ENCODE data around the gene MOB1A. TPM values are rescaled to one million over a fixed set of nuclear protein-coding genes. Genes with fewer than 3 reads are reported as not detected.

MOB1A gene
- total RNA-seq, 1 experiment from 2014 or later = 88.2 TPM

DNA sequence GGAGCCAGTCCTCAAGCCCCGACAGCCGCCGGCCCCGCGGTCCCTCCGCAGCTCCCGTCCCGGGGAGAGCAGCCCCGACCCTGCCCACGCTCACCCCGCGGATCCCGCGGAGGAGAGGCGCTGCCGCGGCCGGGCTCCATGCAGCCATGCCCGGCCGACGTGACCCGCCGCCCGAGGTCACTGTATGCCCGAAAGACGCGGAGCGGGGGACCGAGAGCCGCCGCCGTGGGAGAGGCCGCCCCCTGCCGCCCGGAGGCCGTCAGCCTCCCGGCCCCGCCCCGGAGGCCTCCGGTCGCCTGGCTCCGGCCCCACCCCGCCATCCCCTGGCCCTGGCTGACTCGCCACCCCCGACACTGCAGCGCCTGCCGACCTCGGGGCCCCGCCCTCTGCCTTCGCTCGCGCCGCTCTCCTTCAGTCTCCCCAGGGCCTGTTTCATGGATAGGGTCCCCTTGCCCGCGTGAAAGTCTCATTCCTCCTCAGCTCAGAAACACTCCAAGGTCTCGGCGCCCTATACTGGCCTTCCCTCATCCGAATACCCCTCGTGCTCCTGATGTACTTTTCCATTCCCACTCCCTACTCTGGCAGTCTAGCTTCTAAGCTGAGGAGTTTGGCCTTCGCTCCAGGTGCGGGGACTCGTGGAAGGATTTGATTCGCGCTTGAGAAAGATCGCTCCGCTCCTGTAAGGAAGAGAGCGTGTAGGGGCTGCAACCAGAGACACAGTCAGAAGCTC lies 30.8 kb downstream of the MOB1A start, which contains the start of gene BOLA3 (continued):
- TF ChIP-seq, protein P1, sequence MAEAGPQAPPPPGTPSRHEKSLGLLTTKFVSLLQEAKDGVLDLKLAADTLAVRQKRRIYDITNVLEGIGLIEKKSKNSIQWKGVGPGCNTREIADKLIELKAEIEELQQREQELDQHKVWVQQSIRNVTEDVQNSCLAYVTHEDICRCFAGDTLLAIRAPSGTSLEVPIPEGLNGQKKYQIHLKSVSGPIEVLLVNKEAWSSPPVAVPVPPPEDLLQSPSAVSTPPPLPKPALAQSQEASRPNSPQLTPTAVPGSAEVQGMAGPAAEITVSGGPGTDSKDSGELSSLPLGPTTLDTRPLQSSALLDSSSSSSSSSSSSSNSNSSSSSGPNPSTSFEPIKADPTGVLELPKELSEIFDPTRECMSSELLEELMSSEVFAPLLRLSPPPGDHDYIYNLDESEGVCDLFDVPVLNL (CRISPR knock-in tag; IDR thresholded peaks at IDR 0.05; ENCODE audit: borderline replicate concordance, low read depth) = 0 out of 2 replicates have a peak, but pooled peaks have one; percentile 59

DNA sequence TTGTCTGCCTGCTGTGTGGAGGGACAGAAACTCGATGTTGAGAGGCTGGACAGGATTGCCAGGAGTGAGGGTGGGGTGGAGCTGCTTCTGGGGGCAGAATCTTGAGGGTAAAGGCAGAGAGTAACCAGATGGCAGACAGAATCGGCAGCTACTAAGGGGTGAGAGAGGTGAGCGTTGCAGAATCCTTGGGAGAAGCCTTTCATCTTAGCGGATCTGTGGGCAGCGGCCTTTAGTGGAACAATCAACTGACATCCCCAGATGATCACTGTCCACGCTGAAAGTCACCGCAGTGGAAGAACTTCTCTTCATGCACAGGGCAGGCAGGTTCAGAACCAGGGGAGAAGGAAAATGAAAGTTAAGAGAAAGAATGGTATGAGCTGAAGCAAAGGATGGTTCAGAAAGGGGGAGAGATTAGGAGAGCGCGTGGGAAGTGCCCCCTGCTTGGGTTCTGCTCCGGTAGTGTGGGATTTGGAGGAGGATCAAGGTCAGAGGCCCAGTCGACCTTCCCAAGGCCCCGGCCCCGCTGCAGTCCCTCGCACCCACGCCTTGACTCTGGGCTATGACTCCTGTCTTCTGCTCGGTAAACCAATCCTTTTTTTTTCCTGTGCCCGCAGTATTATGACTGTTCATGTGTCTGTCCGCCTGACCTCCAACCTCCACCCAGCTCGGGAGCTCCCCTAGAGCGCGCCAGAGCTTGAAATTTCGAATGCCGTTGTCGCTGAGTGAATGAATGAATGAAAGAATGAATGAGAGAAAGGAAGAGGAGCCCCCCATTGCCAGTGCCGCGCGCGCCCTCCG lies 31.6 kb downstream of the MOB1A start:
- no peak overlapping the region for H3K4me3 Mint-ChIP-seq
- H3K9me3 Mint-ChIP-seq = no peaks in the 10 kb centered on the region
- no peaks in the 10 kb centered on the region for H3K27me3 Mint-ChIP-seq (ENCODE audit: low read depth)
- ATAC-seq (no peak; the same call in 1 of the 2 replicates), DNase-seq (ENCODE audit: low spot score) (no peak)
- TF ChIP-seq CBFB (CRISPR knock-in tag; IDR thresholded peaks at IDR 0.05; ENCODE audit: low read depth) (0 out of 2 replicates have a peak, but pooled peaks have one; percentile 31), ZNF396 (CRISPR knock-in tag; IDR thresholded peaks at IDR 0.05; ENCODE audit: borderline replicate concordance) (no peak), ZNF671 (CRISPR knock-in tag; IDR thresholded peaks at IDR 0.05) (no peak)
- CTCF ChIA-PET = interaction anchor here (0.5 to 3.4 kb wide), 18 partner anchors 8 to 319 kb away, joined by 3 to 29 read pairs (median 4); partner anchors contain the start of genes MOB1A, MTHFD2 and STAMBP
- no peak overlapping the region for H3K27ac Mint-ChIP-seq
- peaks cover 9% of the 10 kb centered on the region; the same call in 1 of the 2 replicates for H3K4me1 Mint-ChIP-seq
- POLR2A ChIA-PET = interaction anchor here (1.5 kb wide), 1 partner anchor 31 kb away, joined by 3 read pairs; the partner anchor contains the start of gene MOB1A
- H3K36me3 Mint-ChIP-seq = peaks cover 13% of the 10 kb centered on the region

DNA sequence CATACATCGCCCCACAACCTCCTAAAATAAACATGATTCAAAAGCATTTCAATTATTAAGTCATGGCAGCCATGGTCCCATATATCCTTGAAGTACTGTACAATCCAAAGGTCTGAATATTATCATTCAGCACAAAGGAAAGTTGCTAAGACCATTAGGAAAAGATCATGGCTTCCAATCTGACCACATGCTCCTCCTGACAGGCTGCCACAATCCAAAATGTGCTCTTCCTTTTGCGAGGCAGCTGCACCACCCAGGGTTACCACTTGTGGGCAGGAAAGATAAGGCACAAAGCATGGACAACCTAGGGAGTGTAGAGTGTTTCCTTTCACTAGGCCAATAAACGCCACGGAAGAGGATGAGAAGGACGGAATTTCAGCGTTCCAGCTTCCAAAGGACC lies 36.3 kb downstream of the MOB1A start:
- peaks cover 17% of the 10 kb centered on the region for H3K36me3 Mint-ChIP-seq
- ChIA-PET CTCF (interaction anchor here (0.6 to 1.7 kb wide), 9 partner anchors 9 to 235 kb away, joined by 3 to 9 read pairs (median 3); partner anchors contain the start of gene MOB1A), POLR2A (no interaction called here)
- H3K27ac Mint-ChIP-seq = no peak overlapping the region
- H3K4me1 Mint-ChIP-seq = no peaks in the 10 kb centered on the region; the same call in 1 of the 2 replicates
- ATAC-seq = peak; percentile 78
- no peaks in the 10 kb centered on the region for H3K27me3 Mint-ChIP-seq (ENCODE audit: low read depth)
- DNase-seq (ENCODE audit: low spot score) = no peak
- no peaks in the 10 kb centered on the region for H3K9me3 Mint-ChIP-seq
- no peak overlapping the region for H3K4me3 Mint-ChIP-seq
- TF ChIP-seq FOXJ3 (CRISPR knock-in tag; IDR thresholded peaks at IDR 0.05; ENCODE audit: borderline replicate concordance) (no peak), ZNF219 (CRISPR knock-in tag; IDR thresholded peaks at IDR 0.05; ENCODE audit: borderline replicate concordance) (no peak), ATF1 (CRISPR knock-in tag; IDR thresholded peaks at IDR 0.05) (no peak), ZNF263 (CRISPR knock-in tag; IDR thresholded peaks at IDR 0.05; ENCODE audit: low read depth) (no peak), NR1H2 (CRISPR knock-in tag; IDR thresholded peaks at IDR 0.05) (no peak), NR3C1 (CRISPR knock-in tag; conservative IDR thresholded peaks at IDR 0.05; ENCODE audit: low read depth) (no peak)
- TF ChIP-seq, protein P2, sequence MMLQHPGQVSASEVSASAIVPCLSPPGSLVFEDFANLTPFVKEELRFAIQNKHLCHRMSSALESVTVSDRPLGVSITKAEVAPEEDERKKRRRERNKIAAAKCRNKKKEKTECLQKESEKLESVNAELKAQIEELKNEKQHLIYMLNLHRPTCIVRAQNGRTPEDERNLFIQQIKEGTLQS (CRISPR knock-in tag; conservative IDR thresholded peaks at IDR 0.05) = no peak
- TF ChIP-seq, protein P3, sequence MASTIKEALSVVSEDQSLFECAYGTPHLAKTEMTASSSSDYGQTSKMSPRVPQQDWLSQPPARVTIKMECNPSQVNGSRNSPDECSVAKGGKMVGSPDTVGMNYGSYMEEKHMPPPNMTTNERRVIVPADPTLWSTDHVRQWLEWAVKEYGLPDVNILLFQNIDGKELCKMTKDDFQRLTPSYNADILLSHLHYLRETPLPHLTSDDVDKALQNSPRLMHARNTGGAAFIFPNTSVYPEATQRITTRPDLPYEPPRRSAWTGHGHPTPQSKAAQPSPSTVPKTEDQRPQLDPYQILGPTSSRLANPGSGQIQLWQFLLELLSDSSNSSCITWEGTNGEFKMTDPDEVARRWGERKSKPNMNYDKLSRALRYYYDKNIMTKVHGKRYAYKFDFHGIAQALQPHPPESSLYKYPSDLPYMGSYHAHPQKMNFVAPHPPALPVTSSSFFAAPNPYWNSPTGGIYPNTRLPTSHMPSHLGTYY (CRISPR knock-in tag; IDR thresholded peaks at IDR 0.05) = no peak
- TF ChIP-seq, protein P1 (CRISPR knock-in tag; IDR thresholded peaks at IDR 0.05; ENCODE audit: borderline replicate concordance, low read depth) = no peak
- TF ChIP-seq, protein P4, sequence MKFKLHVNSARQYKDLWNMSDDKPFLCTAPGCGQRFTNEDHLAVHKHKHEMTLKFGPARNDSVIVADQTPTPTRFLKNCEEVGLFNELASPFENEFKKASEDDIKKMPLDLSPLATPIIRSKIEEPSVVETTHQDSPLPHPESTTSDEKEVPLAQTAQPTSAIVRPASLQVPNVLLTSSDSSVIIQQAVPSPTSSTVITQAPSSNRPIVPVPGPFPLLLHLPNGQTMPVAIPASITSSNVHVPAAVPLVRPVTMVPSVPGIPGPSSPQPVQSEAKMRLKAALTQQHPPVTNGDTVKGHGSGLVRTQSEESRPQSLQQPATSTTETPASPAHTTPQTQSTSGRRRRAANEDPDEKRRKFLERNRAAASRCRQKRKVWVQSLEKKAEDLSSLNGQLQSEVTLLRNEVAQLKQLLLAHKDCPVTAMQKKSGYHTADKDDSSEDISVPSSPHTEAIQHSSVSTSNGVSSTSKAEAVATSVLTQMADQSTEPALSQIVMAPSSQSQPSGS (CRISPR knock-in tag; IDR thresholded peaks at IDR 0.05; ENCODE audit: borderline replicate concordance, low read depth) = no peak
